ENCODE results near the gene ALPK1.

ALPK1 gene

GRCh38 chr4:112332398-112332797, 35.2 kb downstream of the ALPK1 start:
- no peak overlapping the region for H2BK120ac ChIP-seq (ENCODE audit: low read depth, low read length)
- no peak overlapping the region for H3K4me2 ChIP-seq (ENCODE audit: low read length, poor library complexity, severe bottlenecking)
- no peak overlapping the region for H3K4me3 ChIP-seq (ENCODE audit: insufficient read depth in 1 of 2, low read depth in 1 of 2, low read length in 2 of 2)
- peaks cover 1% of the 10 kb centered on the region for H3K79me1 ChIP-seq (replicated peaks; ENCODE audit: low read length, poor library complexity, severe bottlenecking)
- no peak overlapping the region for H3K23ac ChIP-seq (ENCODE audit: low read length in 2 of 2)
- no peak overlapping the region for H2BK15ac ChIP-seq (ENCODE audit: low read depth, poor library complexity, severe bottlenecking)
- H3K4ac ChIP-seq (ENCODE audit: low read depth in 1 of 2, low read length in 2 of 2): no peak overlapping the region
- H3K36me3 ChIP-seq (ENCODE audit: control insufficient read depth in 1 of 2, insufficient read depth in 2 of 2, low read depth in 1 of 2, low read length in 2 of 2): peaks cover 0 to 5% of the 10 kb centered on the region in 2 experiments
- H2AFZ ChIP-seq (ENCODE audit: low read depth, low read length): no peak overlapping the region
- H3K4me1 ChIP-seq (ENCODE audit: control insufficient read depth, insufficient read depth, low read depth, low read length): no peaks in the 10 kb centered on the region
- H2AK5ac ChIP-seq (ENCODE audit: low read length, severe bottlenecking): no peak overlapping the region
- DNase-seq: no peak
- H3K18ac ChIP-seq (ENCODE audit: low read depth in 1 of 2, low read length in 2 of 2): no peak overlapping the region
- no peak overlapping the region for H2BK5ac ChIP-seq (ENCODE audit: low read depth, low read length, poor library complexity, severe bottlenecking)
- H4K8ac ChIP-seq (ENCODE audit: low read length): no peak overlapping the region
- no peak overlapping the region for H2BK12ac ChIP-seq (ENCODE audit: low read length in 2 of 2)
- H3K14ac ChIP-seq (ENCODE audit: low read length in 2 of 2): no peak overlapping the region
- no peaks in the 10 kb centered on the region for H3K9me3 ChIP-seq (ENCODE audit: control insufficient read depth, low read length)
- H3K9ac ChIP-seq (ENCODE audit: low read length): no peak overlapping the region
- H3K27ac ChIP-seq (ENCODE audit: low read length, poor library complexity, severe bottlenecking): no peak overlapping the region
- no peak overlapping the region for H4K91ac ChIP-seq (ENCODE audit: low read length)
- H3K27me3 ChIP-seq (ENCODE audit: control insufficient read depth in 1 of 2, insufficient read depth in 1 of 2, low read length in 2 of 2): no peaks in the 10 kb centered on the region

- peaks cover 4% of the 10 kb centered on the region for H3K79me1 ChIP-seq (replicated peaks; ENCODE audit: low read length, poor library complexity, severe bottlenecking)
- 78% methylated on average over 5 of the region's 6 CpGs for WGBS
- no peak overlapping the region for H4K8ac ChIP-seq (ENCODE audit: low read length)
- H3K36me3 ChIP-seq (ENCODE audit: control insufficient read depth in 1 of 2, insufficient read depth in 2 of 2, low read depth in 1 of 2, low read length in 2 of 2): peaks cover 0 to 8% of the 10 kb centered on the region in 2 experiments
- no peak overlapping the region for H3K23ac ChIP-seq (ENCODE audit: low read length in 2 of 2)
- no peak overlapping the region for H3K18ac ChIP-seq (ENCODE audit: low read depth in 1 of 2, low read length in 2 of 2)
- no peak overlapping the region for H3K4me3 ChIP-seq (ENCODE audit: insufficient read depth in 1 of 2, low read depth in 1 of 2, low read length in 2 of 2)
- H3K14ac ChIP-seq (ENCODE audit: low read length in 2 of 2): no peak overlapping the region
- no peak overlapping the region for H2AK5ac ChIP-seq (ENCODE audit: low read length, severe bottlenecking)
- no peaks in the 10 kb centered on the region for H3K9me3 ChIP-seq (ENCODE audit: control insufficient read depth, low read length)
- no peaks in the 10 kb centered on the region for H3K27me3 ChIP-seq (ENCODE audit: control insufficient read depth in 1 of 2, insufficient read depth in 1 of 2, low read length in 2 of 2)
- H3K4me1 ChIP-seq (ENCODE audit: control insufficient read depth, insufficient read depth, low read depth, low read length): no peaks in the 10 kb centered on the region
- no peak overlapping the region for H3K9ac ChIP-seq (ENCODE audit: low read length)
- no peak overlapping the region for H2BK12ac ChIP-seq (ENCODE audit: low read length in 2 of 2)
- no peak overlapping the region for H2BK5ac ChIP-seq (ENCODE audit: low read depth, low read length, poor library complexity, severe bottlenecking)
- H3K4me2 ChIP-seq (ENCODE audit: low read length, poor library complexity, severe bottlenecking): no peak overlapping the region
- H3K27ac ChIP-seq (ENCODE audit: low read length, poor library complexity, severe bottlenecking): no peak overlapping the region
- H2BK120ac ChIP-seq (ENCODE audit: low read depth, low read length): no peak overlapping the region
- H2BK15ac ChIP-seq (ENCODE audit: low read depth, poor library complexity, severe bottlenecking): no peak overlapping the region
- no peak for DNase-seq
- H4K91ac ChIP-seq (ENCODE audit: low read length): no peak overlapping the region
- no peak overlapping the region for H2AFZ ChIP-seq (ENCODE audit: low read depth, low read length)
- H3K4ac ChIP-seq (ENCODE audit: low read depth in 1 of 2, low read length in 2 of 2): no peak overlapping the region
Observed at GRCh38 chr4:112340023-112340422, 42.9 kb downstream of the ALPK1 start.

- no peaks in the 10 kb centered on the region for H3K27me3 ChIP-seq (ENCODE audit: control insufficient read depth in 1 of 2, insufficient read depth in 1 of 2, low read length in 2 of 2)
Observed at GRCh38 chr4:112341033-112341432, 43.9 kb downstream of the ALPK1 start.

GRCh38 chr4:112343330-112344080, 46.3 kb downstream of the ALPK1 start:
- no peak overlapping the region for H3K23ac ChIP-seq (ENCODE audit: low read length in 2 of 2)
- H2AK5ac ChIP-seq (ENCODE audit: low read length, severe bottlenecking): no peak overlapping the region
- H3K27ac ChIP-seq (ENCODE audit: low read length, poor library complexity, severe bottlenecking): no peak overlapping the region
- no peak for DNase-seq
- no peak overlapping the region for H3K9ac ChIP-seq (ENCODE audit: low read length)
- no peaks in the 10 kb centered on the region for H3K27me3 ChIP-seq (ENCODE audit: control insufficient read depth in 1 of 2, insufficient read depth in 1 of 2, low read length in 2 of 2)
- no peak overlapping the region for H2BK15ac ChIP-seq (ENCODE audit: low read depth, poor library complexity, severe bottlenecking)
- H3K9me3 ChIP-seq (ENCODE audit: control insufficient read depth, low read length): no peaks in the 10 kb centered on the region
- no peak overlapping the region for H3K4me3 ChIP-seq (ENCODE audit: insufficient read depth in 1 of 2, low read depth in 1 of 2, low read length in 2 of 2)
- H2BK5ac ChIP-seq (ENCODE audit: low read depth, low read length, poor library complexity, severe bottlenecking): no peak overlapping the region
- WGBS: 51% methylated on average over 10 of the region's 10 CpGs
- no peak overlapping the region for H2BK12ac ChIP-seq (ENCODE audit: low read length in 2 of 2)
- peaks cover 0 to 8% of the 10 kb centered on the region in 2 experiments for H3K36me3 ChIP-seq (ENCODE audit: control insufficient read depth in 1 of 2, insufficient read depth in 2 of 2, low read depth in 1 of 2, low read length in 2 of 2)
- no peak overlapping the region for H3K18ac ChIP-seq (ENCODE audit: low read depth in 1 of 2, low read length in 2 of 2)
- H2BK120ac ChIP-seq (ENCODE audit: low read depth, low read length): no peak overlapping the region
- H3K4ac ChIP-seq (ENCODE audit: low read depth in 1 of 2, low read length in 2 of 2): no peak overlapping the region
- H3K14ac ChIP-seq (ENCODE audit: low read length in 2 of 2): no peak overlapping the region
- no peak overlapping the region for H4K91ac ChIP-seq (ENCODE audit: low read length)
- H3K4me2 ChIP-seq (ENCODE audit: low read length, poor library complexity, severe bottlenecking): no peak overlapping the region
- H3K79me1 ChIP-seq (replicated peaks; ENCODE audit: low read length, poor library complexity, severe bottlenecking): peaks cover 3% of the 10 kb centered on the region
- H3K4me1 ChIP-seq (ENCODE audit: control insufficient read depth, insufficient read depth, low read depth, low read length): no peaks in the 10 kb centered on the region
- no peak overlapping the region for H4K8ac ChIP-seq (ENCODE audit: low read length)
- no peak overlapping the region for H2AFZ ChIP-seq (ENCODE audit: low read depth, low read length)

More at GRCh38 chr4:112341033-112341432, 43.9 kb downstream of the ALPK1 start:
- Histone ChIP-seq H3K14ac (ENCODE audit: low read length in 2 of 2) (no peak overlapping the region), H3K23ac (ENCODE audit: low read length in 2 of 2) (no peak overlapping the region), H3K79me1 (replicated peaks; ENCODE audit: low read length, poor library complexity, severe bottlenecking) (peaks cover 3% of the 10 kb centered on the region), H2AFZ (ENCODE audit: low read depth, low read length) (no peak overlapping the region), H3K9me3 (ENCODE audit: control insufficient read depth, low read length) (no peaks in the 10 kb centered on the region), H3K4me1 (ENCODE audit: control insufficient read depth, insufficient read depth, low read depth, low read length) (no peaks in the 10 kb centered on the region), H3K4ac (ENCODE audit: low read depth in 1 of 2, low read length in 2 of 2) (no peak overlapping the region), H3K9ac (ENCODE audit: low read length) (no peak overlapping the region), H3K36me3 (ENCODE audit: control insufficient read depth in 1 of 2, insufficient read depth in 2 of 2, low read depth in 1 of 2, low read length in 2 of 2) (peaks cover 0 to 8% of the 10 kb centered on the region in 2 experiments), H2BK5ac (ENCODE audit: low read depth, low read length, poor library complexity, severe bottlenecking) (no peak overlapping the region), H3K27ac (ENCODE audit: low read length, poor library complexity, severe bottlenecking) (no peak overlapping the region), H2BK120ac (ENCODE audit: low read depth, low read length) (no peak overlapping the region), H2AK5ac (ENCODE audit: low read length, severe bottlenecking) (no peak overlapping the region), H3K18ac (ENCODE audit: low read depth in 1 of 2, low read length in 2 of 2) (no peak overlapping the region), H4K8ac (ENCODE audit: low read length) (no peak overlapping the region), H4K91ac (ENCODE audit: low read length) (no peak overlapping the region), H3K4me2 (ENCODE audit: low read length, poor library complexity, severe bottlenecking) (no peak overlapping the region), H3K4me3 (ENCODE audit: insufficient read depth in 1 of 2, low read depth in 1 of 2, low read length in 2 of 2) (no peak overlapping the region), H2BK15ac (ENCODE audit: low read depth, poor library complexity, severe bottlenecking) (no peak overlapping the region), H2BK12ac (ENCODE audit: low read length in 2 of 2) (no peak overlapping the region)
- WGBS: 90% methylated on average over 3 of the region's 5 CpGs
- DNase-seq: no peak
